Measurements from ENCODE around the gene MYO18A. TPM values are rescaled to one million over a fixed set of nuclear protein-coding genes. Genes with fewer than 3 reads are reported as not detected.
A peak's percentile ranks its signal among the peaks of the same experiment; 100 is the strongest.

Gene MYO18A
- total RNA-seq, 3 donors from 2014 or later: 31.5 to 71.1 (median 42.3) TPM

DNA sequence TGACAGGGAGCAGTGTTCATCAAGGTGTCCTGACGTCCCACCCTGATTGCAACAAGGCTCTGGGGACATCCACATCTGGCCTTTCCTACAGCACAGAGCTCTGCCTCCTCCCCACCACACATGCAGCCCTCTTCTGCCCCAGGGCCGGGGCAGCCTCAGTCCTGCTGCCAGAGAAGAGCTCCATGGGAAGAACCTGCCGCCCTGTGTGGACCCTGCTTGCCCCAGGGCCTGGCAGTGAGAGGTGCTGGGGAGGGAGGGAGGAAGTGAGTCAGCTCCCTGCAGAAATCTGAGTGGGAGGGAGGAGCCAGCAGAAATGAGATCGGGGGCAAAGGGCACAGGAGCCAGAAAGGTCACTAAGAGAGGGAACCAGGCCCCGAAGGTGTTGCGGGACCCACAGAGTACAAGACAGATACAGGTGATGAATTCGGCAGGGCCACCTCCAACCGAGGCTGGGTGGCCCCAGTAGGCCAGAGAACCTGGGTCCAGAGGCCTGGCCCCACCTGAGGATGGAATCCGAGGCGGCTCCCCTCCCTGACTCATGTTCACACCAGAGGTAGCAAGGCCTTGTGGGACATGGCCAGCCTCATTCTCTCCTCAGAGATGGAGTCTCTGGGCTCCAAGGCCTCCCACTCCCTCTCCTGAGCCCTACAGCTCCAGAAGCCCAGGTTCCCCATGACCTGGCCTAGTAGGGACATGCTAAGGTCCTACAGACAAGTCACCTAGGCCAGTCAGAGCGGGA, 24.8 kb downstream of the MYO18A start:
- H3K4me1 ChIP-seq: peaks cover 22 to 64% of the 10 kb centered on the region in 2 donors
- no peak for TF ChIP-seq POLR2A (IDR thresholded peaks at IDR 0.05)
- TF ChIP-seq POLR2AphosphoS5 (IDR thresholded peaks at IDR 0.05): peak in 1 of 3 donors; percentile 26
- intact Hi-C loops (cut with DNase I; ENCODE audit: low total_unique reads): no loop called here

GRCh38 chr17:29154516-29155226, 25.5 kb downstream of the MYO18A start:
- no peaks in the 10 kb centered on the region for H3K27me3 ChIP-seq
- DNase-seq (ENCODE audit: low spot score in 2 of 2): peak; percentile 58 to 73
- H3K9me3 ChIP-seq: no peaks in the 10 kb centered on the region
- H3K27ac ChIP-seq: peak overlapping the region; percentile 84 to 85
- no peak for TF ChIP-seq POLR2A (IDR thresholded peaks at IDR 0.05)
- TF ChIP-seq CTCF (IDR thresholded peaks at IDR 0.05): no peak
- no peak for TF ChIP-seq POLR2AphosphoS5 (IDR thresholded peaks at IDR 0.05)
- H3K36me3 ChIP-seq: no peaks in the 10 kb centered on the region
- peak overlapping the region in 1 of 3 donors; percentile 16 for H3K4me3 ChIP-seq
- H3K4me1 ChIP-seq: peaks cover 28 to 68% of the 10 kb centered on the region in 2 donors
- intact Hi-C loops (cut with DNase I; ENCODE audit: low total_unique reads): no loop called here

More for the DNA sequence above, 24.8 kb downstream of the MYO18A start:
- H3K9me3 ChIP-seq: no peaks in the 10 kb centered on the region
- peak overlapping the region; percentile 84 to 85 for H3K27ac ChIP-seq
- H3K27me3 ChIP-seq: no peaks in the 10 kb centered on the region
- peak overlapping the region in 1 of 3 donors; percentile 16 for H3K4me3 ChIP-seq
- no peaks in the 10 kb centered on the region for H3K36me3 ChIP-seq
- no peak for DNase-seq (ENCODE audit: low spot score in 2 of 2)

DNA sequence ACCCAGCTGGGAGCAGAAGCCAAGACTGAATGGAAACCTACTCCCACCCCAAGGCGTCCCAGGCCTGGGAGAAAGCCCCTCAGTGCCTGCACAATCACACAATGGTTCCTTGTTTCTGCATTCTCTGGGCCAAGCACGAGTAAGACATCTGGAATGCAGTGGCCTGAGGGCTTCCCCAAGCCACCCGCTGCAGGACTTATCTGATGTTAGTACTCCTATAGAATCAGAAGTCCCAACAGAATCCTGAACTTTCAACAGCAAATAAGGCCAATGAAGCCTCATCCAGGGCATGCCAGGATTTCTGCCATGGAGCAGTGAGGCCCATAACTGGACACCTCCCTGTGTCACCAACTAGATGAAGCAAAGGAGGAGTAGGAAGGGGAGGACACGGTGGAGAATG, 28.6 kb downstream of the MYO18A start:
- Histone ChIP-seq H3K36me3 (no peaks in the 10 kb centered on the region), H3K4me3 (no peak overlapping the region), H3K9me3 (no peaks in the 10 kb centered on the region), H3K27me3 (no peaks in the 10 kb centered on the region), H3K27ac (peak overlapping the region; percentile 82 to 85), H3K4me1 (peaks cover 28 to 60% of the 10 kb centered on the region in 2 donors)
- no peak for DNase-seq (ENCODE audit: low spot score in 2 of 2)
- intact Hi-C loops (cut with DNase I; ENCODE audit: low total_unique reads): no loop called here
- TF ChIP-seq POLR2A (IDR thresholded peaks at IDR 0.05) (no peak), CTCF (IDR thresholded peaks at IDR 0.05) (no peak), POLR2AphosphoS5 (IDR thresholded peaks at IDR 0.05) (no peak)

DNA sequence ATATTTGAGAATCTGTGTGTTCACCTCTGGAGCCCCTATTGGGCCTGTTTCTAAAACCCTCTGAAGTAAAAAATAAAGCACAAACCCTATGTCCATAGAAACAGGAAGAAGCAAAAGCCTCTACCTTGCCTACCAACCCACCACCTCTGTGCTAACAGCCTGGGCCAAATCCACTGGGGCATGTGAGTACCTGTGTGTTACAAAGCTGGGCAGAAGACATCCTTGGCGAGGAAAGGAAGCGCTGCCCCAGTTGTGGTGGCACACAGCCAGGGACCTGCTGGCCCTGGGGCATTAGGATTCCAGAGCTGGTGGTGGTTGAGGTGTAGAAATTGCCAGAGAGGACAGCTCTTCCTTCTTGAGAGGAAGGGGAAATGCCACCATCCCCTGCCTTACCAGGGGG, 30.0 kb downstream of the MYO18A start:
- H3K27ac ChIP-seq: peak overlapping the region; percentile 82 to 85
- H3K9me3 ChIP-seq: no peaks in the 10 kb centered on the region
- intact Hi-C loops (cut with DNase I; ENCODE audit: low total_unique reads): no loop called here
- H3K36me3 ChIP-seq: no peaks in the 10 kb centered on the region
- TF ChIP-seq POLR2AphosphoS5 (IDR thresholded peaks at IDR 0.05) (peak in 2 of 3 donors; percentile 52 to 54), POLR2A (IDR thresholded peaks at IDR 0.05) (no peak)
- no peaks in the 10 kb centered on the region for H3K27me3 ChIP-seq
- no peak overlapping the region for H3K4me3 ChIP-seq
- H3K4me1 ChIP-seq: peaks cover 16 to 47% of the 10 kb centered on the region in 2 donors
- peak; percentile 70 to 93 for DNase-seq (ENCODE audit: low spot score in 2 of 2)

DNA sequence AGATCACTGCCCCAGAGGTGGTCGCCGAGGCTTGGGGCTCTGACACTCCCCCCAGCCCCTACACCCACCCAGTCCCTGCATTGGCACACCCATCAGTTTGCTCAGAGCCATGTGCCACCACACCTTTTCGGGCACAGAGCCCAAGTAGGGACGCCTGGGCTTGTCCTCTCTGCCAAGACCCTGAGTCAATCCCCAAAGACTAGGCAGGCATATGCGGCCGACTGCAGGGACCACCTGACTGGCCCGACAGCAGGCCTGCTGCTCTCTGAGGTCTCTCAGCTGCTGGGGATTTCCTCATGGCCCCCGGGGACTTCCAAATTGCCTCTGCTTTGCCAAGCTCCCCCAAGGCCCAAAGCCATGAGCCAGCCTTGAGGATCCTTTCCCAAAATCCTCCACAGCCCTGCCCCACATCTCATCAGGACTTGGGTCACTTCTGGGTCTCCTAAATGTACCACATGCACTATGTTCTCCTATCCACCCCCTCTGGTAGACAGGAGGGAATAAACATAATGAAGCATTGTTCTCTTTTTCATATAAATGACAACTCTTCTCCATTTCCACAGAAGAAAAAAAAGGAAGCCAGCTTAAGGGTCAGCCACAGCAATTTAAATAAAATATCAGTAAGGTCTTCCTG, 30.6 kb downstream of the MYO18A start:
- H3K4me1 ChIP-seq: peaks cover 11 to 41% of the 10 kb centered on the region in 2 donors
- H3K36me3 ChIP-seq: no peaks in the 10 kb centered on the region
- no peaks in the 10 kb centered on the region for H3K9me3 ChIP-seq
- peak overlapping the region; percentile 46 to 68 (median 52) for H3K4me3 ChIP-seq
- H3K27ac ChIP-seq: peak overlapping the region; percentile 82 to 85
- DNase-seq (ENCODE audit: low spot score in 2 of 2): no peak
- TF ChIP-seq CTCF (IDR thresholded peaks at IDR 0.05) (no peak), POLR2AphosphoS5 (IDR thresholded peaks at IDR 0.05) (no peak), POLR2A (IDR thresholded peaks at IDR 0.05) (no peak)
- intact Hi-C loops (cut with DNase I; ENCODE audit: low total_unique reads): loop anchor here (5.0 kb wide), 1 partner anchor 33 kb away; the partner anchor contains the start of gene MYO18A
- no peaks in the 10 kb centered on the region for H3K27me3 ChIP-seq

All from breast epithelium (tissue), 4 donors.